HepG2 (cell line): ENCODE results near the gene RBBP8NL. TPM values are rescaled to one million over a fixed set of nuclear protein-coding genes. Genes with fewer than 3 reads are reported as not detected.

Experiments used
- CSRNP1 ChIP-seq: sonication (generic); formaldehyde crosslinking; IDR thresholded peaks from 2 replicates; pipeline ENCODE4 v1.8.1; 2023; ENCODE audit warnings: mild to moderate bottlenecking, missing genetic modification reagents
- HOMEZ ChIP-seq: IDR thresholded peaks from 2 replicates; pipeline ENCODE4 v1.6.1; 2016; ENCODE audit warnings: low read depth
- IKZF1 ChIP-seq: fragments of 450-650 bp; IDR thresholded peaks from 2 replicates; pipeline ENCODE4 v1.7.1; 2016
- IKZF4 ChIP-seq: sonication (generic); formaldehyde crosslinking; IDR thresholded peaks from 2 replicates; pipeline ENCODE4 v1.5.1; 2020; ENCODE audit warnings: borderline replicate concordance, mild to moderate bottlenecking, low read depth, missing genetic modification reagents; ENCODE audit errors: not compliant biosample characterization
- ISX ChIP-seq: sonication (generic); formaldehyde crosslinking; conservative IDR thresholded peaks from 2 replicates; pipeline ENCODE4 v1.5.0; 2020; ENCODE audit warnings: missing genetic modification reagents
- JUNB ChIP-seq: sonication (generic); formaldehyde crosslinking; IDR thresholded peaks from 2 replicates; pipeline ENCODE4 v1.8.0; 2022; ENCODE audit warnings: missing genetic modification reagents, mild to moderate bottlenecking, borderline replicate concordance
- KAT8 ChIP-seq: IDR thresholded peaks from 2 replicates; pipeline ENCODE4 v1.6.1; 2016; ENCODE audit warnings: missing genetic modification reagents, missing compliant biosample characterization
- MAFG ChIP-seq: sonication (generic); formaldehyde crosslinking; IDR thresholded peaks from 2 replicates; pipeline ENCODE4 v1.5.1; 2020; ENCODE audit warnings: mild to moderate bottlenecking, missing genetic modification reagents
- MAFK ChIP-seq, 2 experiments: IDR thresholded peaks in 1 of 2; conservative IDR thresholded peaks in 1 of 2; 2 replicates each; pipeline ENCODE4 v1.6.1; 2011; ENCODE audit warnings: improper control_type of control experiment in 2 of 2, low read length in 2 of 2
- MTF2 ChIP-seq: sonication (generic); formaldehyde crosslinking; IDR thresholded peaks from 2 replicates; pipeline ENCODE4 v1.5.0; 2020; ENCODE audit warnings: missing genetic modification reagents, borderline replicate concordance
- POLR2A ChIP-seq, 2 experiments: IDR thresholded peaks; 2 replicates each; pipeline ENCODE4 v1.6.1; 2011; ENCODE audit warnings: low read depth in 2 of 2, low read length in 2 of 2, mild to moderate bottlenecking in 1 of 2, moderate library complexity in 1 of 2; ENCODE audit not compliant: insufficient read depth in 1 of 2
- RFX5 ChIP-seq: IDR thresholded peaks from 2 replicates; pipeline ENCODE4 v1.6.1; 2011; ENCODE audit warnings: low read depth, low read length, improper control_type of control experiment
- SIN3A ChIP-seq: IDR thresholded peaks from 2 replicates; pipeline ENCODE4 v1.6.1; 2011; ENCODE audit warnings: low read depth, mild to moderate bottlenecking, control low read depth, low read length, borderline replicate concordance
- SOX6 ChIP-seq, 2 experiments: fragments of 450-650 bp in 1 of 2; sonication (generic) in 1 of 2; formaldehyde crosslinking in 1 of 2; IDR thresholded peaks; 2 replicates each; pipeline versions ENCODE4 v1.4.0 to v1.6.1; 2017 to 2020; ENCODE audit warnings: antibody characterized with exemption in 1 of 2, mild to moderate bottlenecking in 1 of 2, missing genetic modification reagents in 1 of 2
- TERF1 ChIP-seq: sonication (generic); formaldehyde crosslinking; IDR thresholded peaks from 2 replicates; pipeline ENCODE4 v1.8.0; 2022; ENCODE audit warnings: mild to moderate bottlenecking, missing genetic modification reagents, moderate library complexity
- ZBTB21 ChIP-seq: sonication (generic); formaldehyde crosslinking; IDR thresholded peaks from 2 replicates; pipeline ENCODE4 v1.4.0; 2020; ENCODE audit warnings: missing genetic modification reagents
- ZBTB46 ChIP-seq: sonication (generic); formaldehyde crosslinking; IDR thresholded peaks from 2 replicates; pipeline ENCODE4 v1.4.0; 2020; ENCODE audit warnings: mild to moderate bottlenecking, missing genetic modification reagents, borderline replicate concordance
- ZC3H4 ChIP-seq: sonication (generic); formaldehyde crosslinking; IDR thresholded peaks from 2 replicates; pipeline ENCODE4 v1.4.0; 2020; ENCODE audit warnings: missing genetic modification reagents, borderline replicate concordance
- ZNF230 ChIP-seq: sonication (generic); formaldehyde crosslinking; IDR thresholded peaks from 2 replicates; pipeline ENCODE4 v1.4.0; 2020; ENCODE audit warnings: mild to moderate bottlenecking, missing genetic modification reagents
- ZNF232 ChIP-seq: sonication (generic); formaldehyde crosslinking; IDR thresholded peaks from 2 replicates; pipeline ENCODE4 v1.4.0; 2020; ENCODE audit warnings: missing genetic modification reagents, borderline replicate concordance
- ZNF543 ChIP-seq: sonication (generic); formaldehyde crosslinking; IDR thresholded peaks from 2 replicates; pipeline ENCODE4 v1.4.0; 2020; ENCODE audit warnings: mild to moderate bottlenecking, missing genetic modification reagents
- ZNF740 ChIP-seq: sonication (generic); formaldehyde crosslinking; IDR thresholded peaks from 2 replicates; pipeline ENCODE4 v1.4.0; 2020; ENCODE audit warnings: missing genetic modification reagents
- ZNF850 ChIP-seq: sonication (generic); formaldehyde crosslinking; conservative IDR thresholded peaks from 2 replicates; pipeline ENCODE4 v1.9.0; 2021; ENCODE audit warnings: mild to moderate bottlenecking, missing genetic modification reagents
- ZNF879 ChIP-seq: sonication (generic); formaldehyde crosslinking; IDR thresholded peaks from 2 replicates; pipeline ENCODE4 v1.8.1; 2023; ENCODE audit warnings: missing genetic modification reagents
- polyA plus RNA-seq, 8 experiments: library from polyadenylated mRNA; depleted of rRNA in 3 of 8; stranded (reverse) in 7 of 8; unstranded in 1 of 8; fragments of >200 nt; fragmentation: Illumina TruSeq in 4 of 8; extraction: Trizol in 4 of 8; gene quantifications; 2 replicates each; pipeline versions ENCODE4 v1.2.1 to v1.2.3, GENCODE V29; 2011 to 2016; ENCODE audit warnings: low read depth in 4 of 8, missing spikeins in 1 of 8, mixed read lengths in 1 of 8; ENCODE audit not compliant: insufficient read depth in 1 of 8
- total RNA-seq, 5 experiments: library from RNA; depleted of rRNA; stranded (reverse); fragments of >200 nt; fragmentation: Illumina TruSeq; extraction: Trizol; gene quantifications; 2 replicates each; pipeline ENCODE4 v1.2.3, GENCODE V29; 2016; ENCODE audit warnings: low read depth in 1 of 5

The RBBP8NL gene
- total and polyA plus RNA-seq, 2 of the 13 experiments (the other 11 are each of a cell fraction or from before 2014, with no cell fraction given) = 0.69 to 0.86 TPM

GRCh38 chr20:62409931-62410745, 17.2 kb downstream of the RBBP8NL start (continued):
- TF ChIP-seq IKZF1 (no peak), ZBTB46 (CRISPR knock-in tag) (no peak), MTF2 (CRISPR knock-in tag) (no peak; the same call in 1 of the 2 replicates), MAFK (conservative IDR thresholded peaks at IDR 0.05 in 1 of 2, IDR thresholded peaks at IDR 0.05 in 1 of 2; ENCODE audit: low read length in 2 of 2) (no peak), RFX5 (no peak), TERF1 (CRISPR knock-in tag) (no peak; the same call in 1 of the 2 replicates), ZBTB21 (CRISPR knock-in tag) (no peak; the same call in 1 of the 2 replicates), ZNF230 (CRISPR knock-in tag) (0 out of 2 replicates have a peak, but pooled peaks have one; percentile 38), JUNB (no peak), ZNF740 (CRISPR knock-in tag) (no peak), HOMEZ (no peak), ZC3H4 (CRISPR knock-in tag) (no peak), IKZF4 (no peak), ZNF850 (CRISPR knock-in tag) (no peak), KAT8 (no peak), POLR2A (IDR thresholded peaks at IDR 0.05; ENCODE audit: insufficient read depth in 1 of 2, low read depth in 2 of 2, low read length in 2 of 2) (no peak), CSRNP1 (CRISPR knock-in tag) (0 out of 2 replicates have a peak, but pooled peaks have one; percentile 63), MAFG (no peak), ISX (CRISPR knock-in tag) (no peak), ZNF232 (CRISPR knock-in tag) (no peak), SOX6 (IDR thresholded peaks at IDR 0.05) (no peak), SOX6 (CRISPR knock-in tag; IDR thresholded peaks at IDR 0.05) (peak; percentile 54; the same call in 1 of the 2 replicates), ZNF543 (peak; percentile 67; the same call in 1 of the 2 replicates), SIN3A (no peak), ZNF879 (CRISPR knock-in tag) (no peak)
